ENCODE measurements around the gene SLC48A1.

SLC48A1 gene

DNA sequence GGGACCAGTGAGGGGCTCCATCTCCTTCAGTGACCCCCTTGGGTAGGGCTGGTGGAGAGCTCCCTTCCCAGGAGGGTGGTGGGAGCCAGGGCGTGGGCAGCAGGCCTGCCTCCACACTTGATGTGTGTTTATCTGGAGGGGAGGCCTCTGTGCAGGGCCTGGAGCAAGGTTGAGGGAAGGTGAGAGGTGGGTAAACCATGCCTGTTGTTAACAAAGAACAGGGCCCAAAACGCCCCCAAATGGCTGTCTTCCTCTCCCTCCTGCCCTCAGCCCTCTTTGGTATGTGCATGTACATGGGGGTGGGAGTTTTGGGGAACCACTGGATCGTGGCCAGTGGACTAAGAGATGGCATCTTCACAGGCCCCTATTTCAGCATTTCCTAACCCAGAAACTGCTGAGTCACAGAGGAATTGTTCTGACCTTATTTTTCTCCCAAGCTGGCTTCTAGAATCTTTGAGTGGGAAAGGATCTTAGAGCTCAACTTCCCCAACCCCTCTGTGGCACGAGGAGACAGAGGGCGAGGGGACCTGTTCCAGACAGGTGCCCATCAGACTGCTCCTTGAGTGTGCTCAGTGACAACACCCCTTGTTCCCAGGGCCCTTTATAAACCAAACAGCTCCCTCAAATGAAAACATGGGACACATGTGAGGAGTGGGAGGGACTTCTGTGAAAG, 3.6 kb downstream of the SLC48A1 start:
- no peak overlapping the region for H3K27ac ChIP-seq (ENCODE audit: low read length)
- H4K20me1 ChIP-seq (ENCODE audit: insufficient read depth, low read length): 0 out of 2 replicates have a peak, but pooled peaks cover 3% of the 10 kb centered on the region
- no peak for TF ChIP-seq EZH2phosphoT487 (IDR thresholded peaks at IDR 0.05; ENCODE audit: low read depth)
- TF ChIP-seq, protein P1, sequence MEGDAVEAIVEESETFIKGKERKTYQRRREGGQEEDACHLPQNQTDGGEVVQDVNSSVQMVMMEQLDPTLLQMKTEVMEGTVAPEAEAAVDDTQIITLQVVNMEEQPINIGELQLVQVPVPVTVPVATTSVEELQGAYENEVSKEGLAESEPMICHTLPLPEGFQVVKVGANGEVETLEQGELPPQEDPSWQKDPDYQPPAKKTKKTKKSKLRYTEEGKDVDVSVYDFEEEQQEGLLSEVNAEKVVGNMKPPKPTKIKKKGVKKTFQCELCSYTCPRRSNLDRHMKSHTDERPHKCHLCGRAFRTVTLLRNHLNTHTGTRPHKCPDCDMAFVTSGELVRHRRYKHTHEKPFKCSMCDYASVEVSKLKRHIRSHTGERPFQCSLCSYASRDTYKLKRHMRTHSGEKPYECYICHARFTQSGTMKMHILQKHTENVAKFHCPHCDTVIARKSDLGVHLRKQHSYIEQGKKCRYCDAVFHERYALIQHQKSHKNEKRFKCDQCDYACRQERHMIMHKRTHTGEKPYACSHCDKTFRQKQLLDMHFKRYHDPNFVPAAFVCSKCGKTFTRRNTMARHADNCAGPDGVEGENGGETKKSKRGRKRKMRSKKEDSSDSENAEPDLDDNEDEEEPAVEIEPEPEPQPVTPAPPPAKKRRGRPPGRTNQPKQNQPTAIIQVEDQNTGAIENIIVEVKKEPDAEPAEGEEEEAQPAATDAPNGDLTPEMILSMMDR (IDR thresholded peaks at IDR 0.05; ENCODE audit: low read depth, low read length): no peak
- H3K27me3 ChIP-seq (ENCODE audit: low read depth, low read length): no peaks in the 10 kb centered on the region
- no peak overlapping the region for H2AFZ ChIP-seq (ENCODE audit: low read depth, low read length)
- H3K79me2 ChIP-seq (ENCODE audit: low read length): peaks cover 12% of the 10 kb centered on the region
- no peak overlapping the region for H3K4me3 ChIP-seq (ENCODE audit: low read length)
- no peak overlapping the region for H3K4me2 ChIP-seq (ENCODE audit: low read length)
- H3K9ac ChIP-seq (ENCODE audit: low read length): no peak overlapping the region
- no peaks in the 10 kb centered on the region for H3K9me3 ChIP-seq (ENCODE audit: insufficient read depth, low read length)
- H3K4me1 ChIP-seq (ENCODE audit: low read length): peaks cover 29% of the 10 kb centered on the region
- no peaks in the 10 kb centered on the region for H3K36me3 ChIP-seq (replicated peaks; ENCODE audit: low read depth, low read length)

DNA sequence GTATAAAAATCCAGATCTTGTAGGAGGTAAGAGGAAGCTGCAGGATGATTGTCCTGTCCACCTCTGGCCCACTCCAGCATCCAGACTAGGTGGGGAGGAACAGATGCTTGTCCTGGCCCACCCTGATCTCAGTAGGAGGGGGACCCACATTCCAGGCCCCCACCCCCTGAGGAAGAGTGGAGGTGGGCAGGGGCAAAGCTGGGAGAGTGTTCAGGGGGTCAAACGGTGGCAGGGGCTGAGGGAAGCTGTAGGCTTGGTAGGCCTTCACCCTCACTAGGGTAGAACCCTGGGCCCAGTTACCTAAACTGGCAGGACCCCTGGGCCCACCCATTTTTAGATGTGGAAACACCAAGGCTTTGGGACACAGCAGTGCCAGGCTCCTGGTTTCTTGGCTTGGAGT, 4.1 kb downstream of the SLC48A1 start:
- Histone ChIP-seq H3K4me3 (ENCODE audit: low read length) (no peak overlapping the region), H3K27ac (ENCODE audit: low read length) (no peak overlapping the region)

DNA sequence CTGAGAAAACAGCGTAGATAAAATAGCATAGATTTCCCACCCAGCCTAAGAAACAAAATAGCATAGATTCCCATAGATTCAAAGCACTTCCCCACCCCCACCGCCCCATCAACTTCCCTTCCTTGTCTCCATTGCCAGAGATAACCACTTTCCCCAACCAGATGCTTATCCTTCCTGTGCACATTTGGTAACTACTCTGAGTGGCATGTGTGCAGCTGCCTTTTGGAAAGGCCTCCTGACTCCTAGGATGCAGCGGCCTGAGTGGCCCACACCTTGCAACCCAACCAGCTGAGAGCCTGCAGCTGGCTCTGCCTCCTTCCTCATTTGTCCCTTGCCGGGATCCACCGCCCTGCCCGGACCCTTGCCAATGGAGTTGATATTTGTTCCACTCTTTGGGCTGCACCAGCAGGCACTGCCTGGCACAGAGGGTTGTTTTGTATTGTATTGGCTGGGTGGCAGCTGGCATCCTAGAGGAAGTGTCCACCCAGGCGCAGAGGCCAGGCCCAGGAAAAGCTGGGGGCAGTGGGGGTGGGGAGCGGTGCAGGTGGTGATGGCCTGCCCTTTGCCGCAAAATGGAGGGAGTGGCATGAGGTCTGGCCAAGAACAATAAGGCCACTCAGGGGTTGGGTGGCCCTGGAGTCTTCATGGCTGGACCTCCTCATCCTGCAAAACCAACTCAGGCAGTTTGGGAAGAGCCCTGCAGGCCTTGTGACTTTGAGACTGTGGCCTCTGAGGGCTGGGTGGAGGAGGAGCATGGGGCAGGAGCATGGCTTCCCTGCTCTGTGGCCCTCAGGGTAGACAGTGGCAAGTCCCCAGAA, 4.9 kb downstream of the SLC48A1 start:
- no peaks in the 10 kb centered on the region for H3K27me3 ChIP-seq (ENCODE audit: low read depth, low read length)
- no peaks in the 10 kb centered on the region for H3K36me3 ChIP-seq (replicated peaks; ENCODE audit: low read depth, low read length)
- no peak overlapping the region for H3K9ac ChIP-seq (ENCODE audit: low read length)
- peaks cover 21% of the 10 kb centered on the region for H3K4me1 ChIP-seq (ENCODE audit: low read length)
- no peaks in the 10 kb centered on the region for H3K9me3 ChIP-seq (ENCODE audit: insufficient read depth, low read length)
- peaks cover 12% of the 10 kb centered on the region for H3K79me2 ChIP-seq (ENCODE audit: low read length)
- no peak overlapping the region for H3K4me3 ChIP-seq (ENCODE audit: low read length)
- H4K20me1 ChIP-seq (ENCODE audit: insufficient read depth, low read length): 0 out of 2 replicates have a peak, but pooled peaks cover 3% of the 10 kb centered on the region
- no peak overlapping the region for H3K27ac ChIP-seq (ENCODE audit: low read length)
- no peak overlapping the region for H2AFZ ChIP-seq (ENCODE audit: low read depth, low read length)
- H3K4me2 ChIP-seq (ENCODE audit: low read length): no peak overlapping the region
- TF ChIP-seq, protein P1 (IDR thresholded peaks at IDR 0.05; ENCODE audit: low read depth, low read length): no peak
- no peak for TF ChIP-seq EZH2phosphoT487 (IDR thresholded peaks at IDR 0.05; ENCODE audit: low read depth)

More for the DNA sequence above, 4.1 kb downstream of the SLC48A1 start:
- H3K4me1 ChIP-seq (ENCODE audit: low read length): peaks cover 26% of the 10 kb centered on the region
- no peak overlapping the region for H3K4me2 ChIP-seq (ENCODE audit: low read length)
- no peak overlapping the region for H3K9ac ChIP-seq (ENCODE audit: low read length)
- H3K9me3 ChIP-seq (ENCODE audit: insufficient read depth, low read length): no peaks in the 10 kb centered on the region
- peaks cover 12% of the 10 kb centered on the region for H3K79me2 ChIP-seq (ENCODE audit: low read length)
- no peaks in the 10 kb centered on the region for H3K36me3 ChIP-seq (replicated peaks; ENCODE audit: low read depth, low read length)
- no peak overlapping the region for H2AFZ ChIP-seq (ENCODE audit: low read depth, low read length)
- 0 out of 2 replicates have a peak, but pooled peaks cover 3% of the 10 kb centered on the region for H4K20me1 ChIP-seq (ENCODE audit: insufficient read depth, low read length)
- no peaks in the 10 kb centered on the region for H3K27me3 ChIP-seq (ENCODE audit: low read depth, low read length)
- TF ChIP-seq, protein P1 (IDR thresholded peaks at IDR 0.05; ENCODE audit: low read depth, low read length): no peak
- TF ChIP-seq EZH2phosphoT487 (IDR thresholded peaks at IDR 0.05; ENCODE audit: low read depth): no peak

DNA sequence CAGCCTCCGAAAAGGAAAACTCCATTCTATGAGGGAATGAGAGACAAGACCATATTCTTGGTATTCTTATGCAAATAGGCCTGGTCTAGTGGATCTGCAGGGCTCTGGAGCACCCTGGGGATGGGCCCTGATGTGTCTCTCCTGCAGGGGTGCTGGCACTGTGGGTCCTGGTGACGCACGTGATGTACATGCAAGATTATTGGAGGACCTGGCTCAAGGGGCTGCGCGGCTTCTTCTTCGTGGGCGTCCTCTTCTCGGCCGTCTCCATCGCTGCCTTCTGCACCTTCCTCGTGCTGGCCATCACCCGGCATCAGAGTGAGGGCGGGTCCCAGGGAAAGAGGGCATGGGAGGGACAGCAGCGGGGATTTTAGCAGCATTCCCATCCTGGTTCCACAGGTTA, 5.8 kb downstream of the SLC48A1 start:
- peaks cover 19% of the 10 kb centered on the region for H3K4me1 ChIP-seq (ENCODE audit: low read length)
- H4K20me1 ChIP-seq (ENCODE audit: insufficient read depth, low read length): 0 out of 2 replicates have a peak, but pooled peaks cover 3% of the 10 kb centered on the region
- H3K9ac ChIP-seq (ENCODE audit: low read length): no peak overlapping the region
- no peaks in the 10 kb centered on the region for H3K9me3 ChIP-seq (ENCODE audit: insufficient read depth, low read length)
- H3K4me2 ChIP-seq (ENCODE audit: low read length): no peak overlapping the region
- no peak overlapping the region for H3K4me3 ChIP-seq (ENCODE audit: low read length)
- no peak overlapping the region for H2AFZ ChIP-seq (ENCODE audit: low read depth, low read length)
- peaks cover 5% of the 10 kb centered on the region for H3K36me3 ChIP-seq (replicated peaks; ENCODE audit: low read depth, low read length)
- no peaks in the 10 kb centered on the region for H3K27me3 ChIP-seq (ENCODE audit: low read depth, low read length)
- TF ChIP-seq EZH2phosphoT487 (IDR thresholded peaks at IDR 0.05; ENCODE audit: low read depth): no peak
- TF ChIP-seq, protein P1 (IDR thresholded peaks at IDR 0.05; ENCODE audit: low read depth, low read length): no peak
- no peak overlapping the region for H3K27ac ChIP-seq (ENCODE audit: low read length)
- H3K79me2 ChIP-seq (ENCODE audit: low read length): peaks cover 8% of the 10 kb centered on the region
